ENCODE measurements around the gene LRRK1. TPM values are rescaled to one million over a fixed set of nuclear protein-coding genes. Genes with fewer than 3 reads are reported as not detected.

LRRK1 gene, protein sequence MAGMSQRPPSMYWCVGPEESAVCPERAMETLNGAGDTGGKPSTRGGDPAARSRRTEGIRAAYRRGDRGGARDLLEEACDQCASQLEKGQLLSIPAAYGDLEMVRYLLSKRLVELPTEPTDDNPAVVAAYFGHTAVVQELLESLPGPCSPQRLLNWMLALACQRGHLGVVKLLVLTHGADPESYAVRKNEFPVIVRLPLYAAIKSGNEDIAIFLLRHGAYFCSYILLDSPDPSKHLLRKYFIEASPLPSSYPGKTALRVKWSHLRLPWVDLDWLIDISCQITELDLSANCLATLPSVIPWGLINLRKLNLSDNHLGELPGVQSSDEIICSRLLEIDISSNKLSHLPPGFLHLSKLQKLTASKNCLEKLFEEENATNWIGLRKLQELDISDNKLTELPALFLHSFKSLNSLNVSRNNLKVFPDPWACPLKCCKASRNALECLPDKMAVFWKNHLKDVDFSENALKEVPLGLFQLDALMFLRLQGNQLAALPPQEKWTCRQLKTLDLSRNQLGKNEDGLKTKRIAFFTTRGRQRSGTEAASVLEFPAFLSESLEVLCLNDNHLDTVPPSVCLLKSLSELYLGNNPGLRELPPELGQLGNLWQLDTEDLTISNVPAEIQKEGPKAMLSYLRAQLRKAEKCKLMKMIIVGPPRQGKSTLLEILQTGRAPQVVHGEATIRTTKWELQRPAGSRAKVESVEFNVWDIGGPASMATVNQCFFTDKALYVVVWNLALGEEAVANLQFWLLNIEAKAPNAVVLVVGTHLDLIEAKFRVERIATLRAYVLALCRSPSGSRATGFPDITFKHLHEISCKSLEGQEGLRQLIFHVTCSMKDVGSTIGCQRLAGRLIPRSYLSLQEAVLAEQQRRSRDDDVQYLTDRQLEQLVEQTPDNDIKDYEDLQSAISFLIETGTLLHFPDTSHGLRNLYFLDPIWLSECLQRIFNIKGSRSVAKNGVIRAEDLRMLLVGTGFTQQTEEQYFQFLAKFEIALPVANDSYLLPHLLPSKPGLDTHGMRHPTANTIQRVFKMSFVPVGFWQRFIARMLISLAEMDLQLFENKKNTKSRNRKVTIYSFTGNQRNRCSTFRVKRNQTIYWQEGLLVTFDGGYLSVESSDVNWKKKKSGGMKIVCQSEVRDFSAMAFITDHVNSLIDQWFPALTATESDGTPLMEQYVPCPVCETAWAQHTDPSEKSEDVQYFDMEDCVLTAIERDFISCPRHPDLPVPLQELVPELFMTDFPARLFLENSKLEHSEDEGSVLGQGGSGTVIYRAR (N-terminal part only)
- 10 to 100 TPM in 2 of 4 donors, 1 to 10 TPM in 2; 2.6 to 36.6 (median 13.1) TPM for total RNA-seq

DNA sequence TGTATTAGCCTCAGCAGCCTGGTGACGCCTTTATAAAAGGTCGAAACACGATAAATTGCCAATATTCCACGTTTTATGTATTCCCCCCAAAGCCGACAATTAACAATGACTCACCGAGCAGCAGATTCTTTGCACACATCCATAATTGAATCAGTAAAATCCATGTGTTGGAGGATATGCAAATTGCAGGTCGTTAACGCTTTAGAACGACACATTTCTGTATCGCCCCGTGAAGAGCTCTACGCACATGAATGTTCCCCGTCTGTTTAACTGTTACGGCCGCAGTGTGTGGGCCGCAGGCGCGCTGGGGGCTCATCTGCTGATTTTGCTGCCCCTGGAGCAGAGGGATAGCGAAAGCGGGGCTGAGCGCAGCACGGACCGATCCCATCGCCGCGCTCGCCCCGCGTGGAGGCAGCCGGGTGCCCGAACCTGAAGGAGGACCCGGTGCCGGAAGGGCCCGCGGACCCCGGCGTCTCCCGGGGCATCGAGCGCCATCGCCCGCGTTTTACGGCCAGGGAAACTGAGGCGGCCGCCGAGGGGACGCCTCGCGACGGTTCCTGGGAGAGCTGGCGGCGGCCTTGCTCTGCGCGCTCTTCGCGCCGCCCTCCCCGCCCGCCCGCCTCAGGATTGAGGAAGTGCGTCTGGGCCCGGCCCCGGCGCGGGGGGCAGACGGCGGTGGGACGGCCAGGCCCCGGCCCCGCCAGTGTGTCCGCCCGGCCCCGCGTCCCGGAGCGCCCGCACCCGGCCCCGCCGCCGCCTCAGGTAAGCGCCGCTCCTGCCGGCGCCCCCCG, at the start of gene LRRK1:
Gene LRRK1 (plus strand): TSS at position 668 of the 791 bp plus-strand sequence. CDS start 5,276 bp downstream, outside the sequence.
- no peaks in the 10 kb centered on the region for H3K36me3 ChIP-seq
- H3K4me3 ChIP-seq = peak within 1 kb of the TSS; percentile 71 to 82
- H3K9me3 ChIP-seq = no peaks in the 10 kb centered on the region
- H3K27ac ChIP-seq = peak within 1 kb of the TSS; percentile 78 to 89
- DNase-seq = peak in 1 of 2 donors; percentile 43
- peak in 1 of 2 donors; percentile 35 for TF ChIP-seq POLR2A (IDR thresholded peaks at IDR 0.05)
- TF ChIP-seq, protein P1, sequence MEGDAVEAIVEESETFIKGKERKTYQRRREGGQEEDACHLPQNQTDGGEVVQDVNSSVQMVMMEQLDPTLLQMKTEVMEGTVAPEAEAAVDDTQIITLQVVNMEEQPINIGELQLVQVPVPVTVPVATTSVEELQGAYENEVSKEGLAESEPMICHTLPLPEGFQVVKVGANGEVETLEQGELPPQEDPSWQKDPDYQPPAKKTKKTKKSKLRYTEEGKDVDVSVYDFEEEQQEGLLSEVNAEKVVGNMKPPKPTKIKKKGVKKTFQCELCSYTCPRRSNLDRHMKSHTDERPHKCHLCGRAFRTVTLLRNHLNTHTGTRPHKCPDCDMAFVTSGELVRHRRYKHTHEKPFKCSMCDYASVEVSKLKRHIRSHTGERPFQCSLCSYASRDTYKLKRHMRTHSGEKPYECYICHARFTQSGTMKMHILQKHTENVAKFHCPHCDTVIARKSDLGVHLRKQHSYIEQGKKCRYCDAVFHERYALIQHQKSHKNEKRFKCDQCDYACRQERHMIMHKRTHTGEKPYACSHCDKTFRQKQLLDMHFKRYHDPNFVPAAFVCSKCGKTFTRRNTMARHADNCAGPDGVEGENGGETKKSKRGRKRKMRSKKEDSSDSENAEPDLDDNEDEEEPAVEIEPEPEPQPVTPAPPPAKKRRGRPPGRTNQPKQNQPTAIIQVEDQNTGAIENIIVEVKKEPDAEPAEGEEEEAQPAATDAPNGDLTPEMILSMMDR (IDR thresholded peaks at IDR 0.05) = no peak
- peaks cover 0 to 5% of the 10 kb centered on the region in 2 donors for H3K4me1 ChIP-seq
- intact Hi-C loops (cut with DNase I; ENCODE audit: low total_unique reads) = loop anchor here (5.0 kb wide), 1 partner anchor 88 kb away; no protein-coding TSS in a partner anchor
- H3K27me3 ChIP-seq = no peaks in the 10 kb centered on the region

DNA sequence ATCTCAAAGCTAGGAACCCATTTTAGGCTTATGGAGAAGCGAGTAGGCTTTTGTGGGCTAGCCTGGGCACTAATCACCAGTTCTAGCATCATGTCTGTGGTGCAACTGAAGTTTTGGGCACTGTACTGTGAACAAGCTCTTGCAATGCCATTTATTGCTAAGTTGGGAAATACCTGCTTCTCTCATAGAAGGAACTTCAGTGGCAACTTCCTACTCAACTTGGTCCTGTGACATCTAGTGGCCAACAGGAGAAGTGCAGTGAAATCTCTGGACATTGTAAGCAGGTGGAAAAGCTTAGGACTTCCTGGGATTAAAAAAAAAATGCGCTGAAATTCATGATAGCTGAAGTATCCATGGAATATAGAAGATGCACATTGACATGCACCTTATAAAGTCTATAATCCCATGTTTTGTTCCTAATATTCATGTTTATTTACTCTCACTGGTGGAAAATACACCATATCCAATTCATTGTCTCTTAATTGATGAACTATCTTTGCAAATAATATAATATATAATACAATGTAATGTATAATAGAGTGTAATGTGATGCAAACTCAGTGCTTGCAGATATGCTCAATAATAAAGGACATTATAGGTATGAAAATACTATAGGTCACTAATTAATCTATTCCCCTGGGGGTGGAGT, 46.0 kb upstream of the LRRK1 start:
- H3K9me3 ChIP-seq = no peaks in the 10 kb centered on the region
- H3K27ac ChIP-seq = no peak overlapping the region
- peak in 1 of 2 donors; percentile 21 for TF ChIP-seq POLR2A (IDR thresholded peaks at IDR 0.05)
- TF ChIP-seq, protein P1 (IDR thresholded peaks at IDR 0.05) = peak; percentile 88 to 98 (median 94)
- no peaks in the 10 kb centered on the region for H3K4me1 ChIP-seq
- intact Hi-C loops (cut with DNase I; ENCODE audit: low total_unique reads) = loop anchor here (10.0 kb wide), 1 partner anchor 208 kb away; no protein-coding TSS in a partner anchor
- peak; percentile 61 to 84 for DNase-seq
- H3K4me3 ChIP-seq = no peak overlapping the region
- no peaks in the 10 kb centered on the region for H3K27me3 ChIP-seq
- no peaks in the 10 kb centered on the region for H3K36me3 ChIP-seq

DNA sequence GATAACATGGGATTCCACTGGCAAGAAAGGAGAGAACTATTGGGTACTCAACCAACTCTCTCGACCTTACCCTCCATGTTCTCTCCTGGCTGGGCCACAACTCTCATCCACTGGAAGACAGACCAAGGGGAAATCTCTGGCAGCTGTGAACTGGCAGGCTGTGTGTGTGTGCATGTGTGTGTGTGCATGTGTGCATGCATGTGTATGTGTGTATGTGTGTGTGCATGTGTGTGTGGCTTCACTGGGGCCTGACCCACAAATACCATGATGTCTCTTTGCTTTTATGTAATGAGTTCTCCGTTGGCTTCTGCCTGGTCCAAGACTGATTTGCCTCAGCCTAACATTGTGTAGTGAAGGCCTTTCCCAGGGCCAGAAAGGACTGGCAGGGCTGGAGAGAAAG, 43.7 kb upstream of the LRRK1 start:
- TF ChIP-seq, protein P1 (IDR thresholded peaks at IDR 0.05) = no peak
- no peak for TF ChIP-seq POLR2A (IDR thresholded peaks at IDR 0.05)
- Histone ChIP-seq H3K27ac (no peak overlapping the region), H3K4me1 (peaks cover 0 to 6% of the 10 kb centered on the region in 2 donors), H3K27me3 (no peaks in the 10 kb centered on the region), H3K36me3 (no peaks in the 10 kb centered on the region), H3K9me3 (no peaks in the 10 kb centered on the region), H3K4me3 (no peak overlapping the region)
- intact Hi-C loops (cut with DNase I; ENCODE audit: low total_unique reads) = loop anchor here (10.0 kb wide), 1 partner anchor 211 kb away; no protein-coding TSS in a partner anchor
- DNase-seq = no peak

DNA sequence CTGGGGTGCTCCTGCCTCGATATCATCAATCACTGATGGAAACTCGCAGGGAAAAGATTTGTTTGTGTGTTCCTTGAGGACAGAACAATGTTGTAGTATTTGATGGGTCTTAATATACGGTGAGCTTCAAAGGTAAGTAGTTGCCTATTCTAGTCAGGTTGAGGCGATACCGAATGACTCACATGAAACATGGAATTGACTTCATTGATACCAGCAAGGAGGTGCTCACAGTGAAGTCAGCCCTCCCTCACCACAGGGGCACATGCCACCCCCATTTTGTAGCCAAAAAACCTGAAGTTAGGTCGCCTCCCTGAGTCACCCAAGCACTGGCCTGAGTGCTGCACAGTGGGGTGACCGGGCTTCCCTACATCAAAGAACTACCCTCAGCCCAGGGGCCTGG, 43.2 kb upstream of the LRRK1 start:
- Histone ChIP-seq H3K9me3 (no peaks in the 10 kb centered on the region), H3K36me3 (no peaks in the 10 kb centered on the region), H3K27ac (no peak overlapping the region), H3K4me1 (peaks cover 0 to 6% of the 10 kb centered on the region in 2 donors), H3K27me3 (no peaks in the 10 kb centered on the region), H3K4me3 (no peak overlapping the region)
- no peak for DNase-seq
- TF ChIP-seq POLR2A (IDR thresholded peaks at IDR 0.05) = no peak
- intact Hi-C loops (cut with DNase I; ENCODE audit: low total_unique reads) = loop anchor here (10.0 kb wide), 1 partner anchor 211 kb away; no protein-coding TSS in a partner anchor

Data from uterus (tissue), 4 donors.